Keratinocyte (primary cell): ENCODE data around the gene RNF144A. TPM values are rescaled to one million over a fixed set of nuclear protein-coding genes. Genes with fewer than 3 reads are reported as not detected.

ENCODE experiments used
- DNase-seq: peaks from one replicate; pipeline ENCODE4 v3.0.0-alpha.2; 2011; ENCODE audit warnings: low read depth, missing footprints, low spot score
- FAIRE-seq: peaks from 2 replicates; lab custom pipeline; 2011; peaks lifted over from hg19 to GRCh38; lab: Jason Lieb, UNC
- H2AFZ ChIP-seq: 2 replicates; pipeline ENCODE4 v1.6.0; 2012; ENCODE audit warnings: low read length, control low read depth, inconsistent platforms; ENCODE audit not compliant: control insufficient read depth
- H3K27ac ChIP-seq: 2 replicates; pipeline ENCODE4 v1.5.1; 2011; ENCODE audit warnings: low read length; ENCODE audit not compliant: control insufficient read depth, insufficient read depth
- H3K27me3 ChIP-seq: 3 replicates; pipeline ENCODE4 v1.6.0; 2011; ENCODE audit warnings: low read length; ENCODE audit not compliant: control insufficient read depth, insufficient read depth; ENCODE audit errors: extremely low read depth
- H3K36me3 ChIP-seq, 2 experiments: 2 replicates in 1 of 2; 3 replicates in 1 of 2; pipeline ENCODE4 v1.5.1; 2011; ENCODE audit warnings: low read length in 2 of 2, mild to moderate bottlenecking in 1 of 2; ENCODE audit not compliant: control insufficient read depth in 2 of 2, insufficient read depth in 2 of 2; ENCODE audit errors: extremely low read depth in 1 of 2
- H3K4me1 ChIP-seq: 3 replicates; pipeline ENCODE4 v1.5.1; 2011; ENCODE audit warnings: low read length; ENCODE audit not compliant: control insufficient read depth, insufficient read depth; ENCODE audit errors: extremely low read depth
- H3K4me2 ChIP-seq: 3 replicates; pipeline ENCODE4 v1.6.0; 2011; ENCODE audit warnings: low read depth, low read length; ENCODE audit not compliant: control insufficient read depth, insufficient read depth; ENCODE audit errors: extremely low read depth
- H3K4me3 ChIP-seq, 3 experiments: fragments of 200-600 bp in 1 of 3; sonication (generic) in 1 of 3; 2 replicates in 2 of 3; 3 replicates in 1 of 3; pipeline ENCODE4 v1.5.1; 2011 to 2016; ENCODE audit warnings: low read length in 3 of 3, mild to moderate bottlenecking in 3 of 3, control low read depth in 2 of 3, inconsistent platforms in 1 of 3, low read depth in 1 of 3, mixed read lengths in 1 of 3, mixed run types in 1 of 3, moderate library complexity in 1 of 3; ENCODE audit not compliant: control insufficient read depth in 2 of 3, insufficient read depth in 2 of 3; ENCODE audit errors: extremely low read depth in 1 of 3
- H3K79me2 ChIP-seq: 2 replicates; pipeline ENCODE4 v1.6.0; 2012; ENCODE audit warnings: low read length; ENCODE audit not compliant: control insufficient read depth, insufficient read depth
- H3K9ac ChIP-seq: 3 replicates; pipeline ENCODE4 v1.6.0; 2011; ENCODE audit warnings: low read length; ENCODE audit not compliant: control insufficient read depth, insufficient read depth; ENCODE audit errors: extremely low read depth
- H3K9me1 ChIP-seq: 3 replicates; pipeline ENCODE4 v1.6.0; 2011; ENCODE audit warnings: low read length; ENCODE audit not compliant: control insufficient read depth, insufficient read depth; ENCODE audit errors: extremely low read depth
- H3K9me3 ChIP-seq: 2 replicates; pipeline ENCODE4 v1.5.1; 2012; ENCODE audit warnings: low read depth, low read length; ENCODE audit not compliant: control insufficient read depth
- H4K20me1 ChIP-seq: 3 replicates; pipeline ENCODE4 v1.6.0; 2011; ENCODE audit warnings: low read length; ENCODE audit not compliant: control insufficient read depth, insufficient read depth; ENCODE audit errors: extremely low read depth
- CTCF ChIP-seq, 3 experiments: IDR thresholded peaks in 1 of 3; conservative IDR thresholded peaks in 1 of 3; optimal IDR thresholded peaks in 1 of 3; 2 replicates in 2 of 3; 3 replicates in 1 of 3; pipeline versions ENCODE3 to v1.5.1; 2011; ENCODE audit warnings: low read length in 3 of 3, mild to moderate bottlenecking in 3 of 3, moderate library complexity in 2 of 3, control low read depth in 1 of 3, inconsistent platforms in 1 of 3; ENCODE audit not compliant: insufficient read depth in 2 of 3; ENCODE audit errors: extremely low read depth in 1 of 3
- EZH2 ChIP-seq: IDR thresholded peaks from one replicate; pipeline ENCODE4 v1.6.1; 2012; ENCODE audit warnings: inconsistent platforms, mild to moderate bottlenecking, low read length, moderate library complexity
- dilution Hi-C: fragments of 300-500 bp; cut with MboI; formaldehyde crosslinking; loops from one replicate; pipeline ENCODE4 v1.7.0; 2020; ENCODE audit warnings: low sequenced_read_pairs; ENCODE audit not compliant: extremely low pct_ligation_motif_present
- polyA plus RNA-seq, 5 experiments: library from polyadenylated mRNA; depleted of rRNA in 3 of 5; stranded (reverse) in 3 of 5; stranded (forward) in 1 of 5; unstranded in 1 of 5; fragments of >200 nt; gene quantifications; 1 replicate in 1 of 5; 2 replicates in 3 of 5; 3 replicates in 1 of 5; pipeline versions ENCODE4 v1.2.1 to v1.2.3, GENCODE V29; 2011 to 2012; ENCODE audit warnings: missing spikeins in 2 of 5, low read depth in 1 of 5, low replicate concordance in 1 of 5

The RNF144A gene
- polyA plus RNA-seq, 1 donor (not counting 4 experiments of a cell fraction or from before 2014, with no cell fraction given), result 1.4 TPM

DNA sequence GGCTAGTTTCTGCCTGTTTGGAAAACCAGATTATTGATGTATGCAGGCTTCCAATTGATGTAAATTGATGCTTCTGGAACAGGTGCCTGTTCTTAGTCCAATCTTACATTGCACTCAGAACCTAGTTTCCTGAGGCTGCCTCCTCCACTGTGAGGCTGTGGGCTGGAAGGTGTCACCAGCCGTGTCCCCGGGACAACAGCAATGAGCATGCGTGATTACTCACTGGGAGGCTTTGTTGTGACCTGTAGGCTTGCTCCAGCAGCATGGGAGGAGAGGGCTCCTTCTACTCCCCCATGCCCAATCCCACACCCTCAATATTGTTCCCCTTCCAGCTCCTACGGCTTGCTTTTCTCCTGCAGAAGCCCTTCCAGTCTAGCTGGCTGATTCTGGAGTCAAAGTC, 28.5 kb upstream of the RNF144A start:
- no peak overlapping the region for H2AFZ ChIP-seq
- H3K4me1 ChIP-seq, result no peaks in the 10 kb centered on the region
- TF ChIP-seq CTCF (optimal IDR thresholded peaks at IDR 0.05 in 1 of 3, IDR thresholded peaks at IDR 0.05 in 1 of 3, conservative IDR thresholded peaks at IDR 0.05 in 1 of 3; ENCODE audit: extremely low read depth in 1 of 3, insufficient read depth in 2 of 3, low read length in 3 of 3) (no peak), EZH2 (no peak)
- DNase-seq (no peak), FAIRE-seq (no peak)
- H3K9ac ChIP-seq, result no peak overlapping the region
- H3K36me3 ChIP-seq, result no peaks in the 10 kb centered on the region
- no peaks in the 10 kb centered on the region for H4K20me1 ChIP-seq
- no peaks in the 10 kb centered on the region for H3K9me1 ChIP-seq
- dilution Hi-C loops, result no loop called here
- H3K4me2 ChIP-seq, result no peak overlapping the region
- H3K27me3 ChIP-seq, result no peaks in the 10 kb centered on the region
- no peak overlapping the region for H3K27ac ChIP-seq
- H3K4me3 ChIP-seq, result no peak overlapping the region
- H3K9me3 ChIP-seq, result no peaks in the 10 kb centered on the region
- no peaks in the 10 kb centered on the region for H3K79me2 ChIP-seq

- no peaks in the 10 kb centered on the region for H3K9me3 ChIP-seq
- H4K20me1 ChIP-seq, result no peaks in the 10 kb centered on the region
- FAIRE-seq, result no peak
- no peaks in the 10 kb centered on the region for H3K9me1 ChIP-seq
- H2AFZ ChIP-seq, result no peak overlapping the region
- H3K9ac ChIP-seq, result no peak overlapping the region
- H3K36me3 ChIP-seq, result no peaks in the 10 kb centered on the region
- no peaks in the 10 kb centered on the region for H3K27me3 ChIP-seq
- no peak overlapping the region for H3K27ac ChIP-seq
- no peaks in the 10 kb centered on the region for H3K79me2 ChIP-seq
- dilution Hi-C loops, result no loop called here
- no peak overlapping the region for H3K4me2 ChIP-seq
- no peaks in the 10 kb centered on the region for H3K4me1 ChIP-seq
- TF ChIP-seq CTCF (optimal IDR thresholded peaks at IDR 0.05 in 1 of 3, IDR thresholded peaks at IDR 0.05 in 1 of 3, conservative IDR thresholded peaks at IDR 0.05 in 1 of 3; ENCODE audit: extremely low read depth in 1 of 3, insufficient read depth in 2 of 3, low read length in 3 of 3), result no peak
- TF ChIP-seq EZH2, result no peak
- DNase-seq, result no peak
- H3K4me3 ChIP-seq, result no peak overlapping the region
Measured at GRCh38 chr2:6893876-6894482, 23.2 kb upstream of the RNF144A start.
